Measurements from ENCODE around the gene MRPL54. TPM values are rescaled to one million over a fixed set of nuclear protein-coding genes. Genes with fewer than 3 reads are reported as not detected.
"Not testable (repeated sequence)": the region's sequence is repeated elsewhere in the genome, so short reads cannot be mapped to it uniquely, and the experiment has no call there.

MRPL54 gene
- total RNA-seq, 3 donors from 2014 or later (not counting 1 experiment from before 2014, with no cell fraction given) = 54.1 to 60.5 (median 55.5) TPM

GRCh38 chr19:3765121-3765520 is 2.6 kb downstream of the MRPL54 start:
- WGBS (ENCODE audit: insufficient coverage) = 94% methylated on average over 12 of the region's 12 CpGs
- intact Hi-C loops (cut with micrococcal nuclease) = no loop called here
- no peak for ATAC-seq

GRCh38 chr19:3765757-3766156 is 3.3 kb downstream of the MRPL54 start:
- intact Hi-C loops (cut with micrococcal nuclease); H3K4me3 ChIP-seq (ENCODE audit: low read length); H3K36me3 Mint-ChIP-seq; H3K27ac Mint-ChIP-seq; DNase-seq; H3K9me3 ChIP-seq (ENCODE audit: control insufficient read depth, insufficient read depth, low read length); H3K27me3 ChIP-seq (ENCODE audit: control insufficient read depth, insufficient read depth, low read length); ATAC-seq; H3K9me3 Mint-ChIP-seq; H3K4me3 Mint-ChIP-seq; H3K27me3 Mint-ChIP-seq (ENCODE audit: low read depth in 2 of 2); H3K27ac ChIP-seq (ENCODE audit: low read length): not testable (repeated sequence)
- peaks cover 20% of the 10 kb centered on the region for H3K4me1 ChIP-seq (ENCODE audit: control insufficient read depth, insufficient read depth, low read length)
- H3K4me1 Mint-ChIP-seq = peaks cover 27 to 32% of the 10 kb centered on the region in 2 donors
- H3K36me3 ChIP-seq (ENCODE audit: control insufficient read depth, insufficient read depth, low read length) = peaks cover 29% of the 10 kb centered on the region
- 97% methylated on average over 5 of the region's 5 CpGs for WGBS (ENCODE audit: insufficient coverage)

More at GRCh38 chr19:3765121-3765520, 2.6 kb downstream of the MRPL54 start:
- Histone ChIP-seq H3K4me1 (ENCODE audit: control insufficient read depth, insufficient read depth, low read length) (peaks cover 27% of the 10 kb centered on the region), H3K36me3 (ENCODE audit: control insufficient read depth, insufficient read depth, low read length) (peaks cover 29% of the 10 kb centered on the region), H3K27me3 (ENCODE audit: control insufficient read depth, insufficient read depth, low read length) (no peaks in the 10 kb centered on the region), H3K27ac (ENCODE audit: low read length) (no peak overlapping the region), H3K9me3 (ENCODE audit: control insufficient read depth, insufficient read depth, low read length) (no peaks in the 10 kb centered on the region), H3K4me3 (ENCODE audit: low read length) (no peak overlapping the region)
- Mint-ChIP-seq H3K9me3 (no peaks in the 10 kb centered on the region), H3K4me3 (no peak overlapping the region), H3K36me3 (no peaks in the 10 kb centered on the region), H3K27me3 (ENCODE audit: low read depth in 2 of 2) (no peaks in the 10 kb centered on the region), H3K4me1 (peaks cover 27 to 34% of the 10 kb centered on the region in 2 donors), H3K27ac (no peak overlapping the region)
- TF ChIP-seq CTCF (IDR thresholded peaks at IDR 0.05) = no peak
- no peak for DNase-seq

- no peak overlapping the region for H3K4me3 Mint-ChIP-seq
- WGBS (ENCODE audit: insufficient coverage) = 58% methylated on average over 7 of the region's 7 CpGs
- ATAC-seq (no peak), DNase-seq (no peak)
- Histone ChIP-seq H3K36me3 (ENCODE audit: control insufficient read depth, insufficient read depth, low read length) (peaks cover 29% of the 10 kb centered on the region), H3K4me3 (ENCODE audit: low read length) (no peak overlapping the region), H3K27ac (ENCODE audit: low read length) (no peak overlapping the region), H3K4me1 (ENCODE audit: control insufficient read depth, insufficient read depth, low read length) (peaks cover 14% of the 10 kb centered on the region), H3K9me3 (ENCODE audit: control insufficient read depth, insufficient read depth, low read length) (no peaks in the 10 kb centered on the region), H3K27me3 (ENCODE audit: control insufficient read depth, insufficient read depth, low read length) (no peaks in the 10 kb centered on the region)
- TF ChIP-seq CTCF (IDR thresholded peaks at IDR 0.05) = no peak
- peak overlapping the region in 1 of 2 donors; percentile 76 for H3K27ac Mint-ChIP-seq
- no peaks in the 10 kb centered on the region for H3K36me3 Mint-ChIP-seq
- H3K9me3 Mint-ChIP-seq = no peaks in the 10 kb centered on the region
- intact Hi-C loops (cut with micrococcal nuclease) = no loop called here
- H3K4me1 Mint-ChIP-seq = peaks cover 19 to 24% of the 10 kb centered on the region in 2 donors
- H3K27me3 Mint-ChIP-seq (ENCODE audit: low read depth in 2 of 2) = no peaks in the 10 kb centered on the region
These were observed 4.0 kb downstream of the MRPL54 start for GRCh38 chr19:3766520-3766919.

- no peaks in the 10 kb centered on the region for H3K27me3 Mint-ChIP-seq (ENCODE audit: low read depth in 2 of 2)
- H3K4me3 Mint-ChIP-seq = no peak overlapping the region
- H3K9me3 Mint-ChIP-seq = no peaks in the 10 kb centered on the region
- no peaks in the 10 kb centered on the region for H3K9me3 ChIP-seq (ENCODE audit: control insufficient read depth, insufficient read depth, low read length)
- H3K4me1 Mint-ChIP-seq = peaks cover 14 to 19% of the 10 kb centered on the region in 2 donors
- intact Hi-C loops (cut with micrococcal nuclease) = no loop called here
- no peak for TF ChIP-seq CTCF (IDR thresholded peaks at IDR 0.05)
- DNase-seq (no peak), ATAC-seq (no peak)
- no peak overlapping the region for H3K27ac ChIP-seq (ENCODE audit: low read length)
- no peaks in the 10 kb centered on the region for H3K27me3 ChIP-seq (ENCODE audit: control insufficient read depth, insufficient read depth, low read length)
- no peak overlapping the region for H3K4me3 ChIP-seq (ENCODE audit: low read length)
- 93% methylated on average over 23 of the region's 23 CpGs for WGBS (ENCODE audit: insufficient coverage)
- H3K36me3 Mint-ChIP-seq = no peaks in the 10 kb centered on the region
- H3K27ac Mint-ChIP-seq = peak overlapping the region in 1 of 2 donors; percentile 76
- H3K4me1 ChIP-seq (ENCODE audit: control insufficient read depth, insufficient read depth, low read length) = peaks cover 8% of the 10 kb centered on the region
- peaks cover 29% of the 10 kb centered on the region for H3K36me3 ChIP-seq (ENCODE audit: control insufficient read depth, insufficient read depth, low read length)
These were observed 4.6 kb downstream of the MRPL54 start for GRCh38 chr19:3767050-3767449.
